ENCODE measurements around the gene FAM240A. TPM values are rescaled to one million over a fixed set of nuclear protein-coding genes. Genes with fewer than 3 reads are reported as not detected.

Gene FAM240A
- total RNA-seq, 2 donors from 2014 or later = not detected

- DNase-seq = peak; percentile 40
- Mint-ChIP-seq H3K4me1 (no peaks in the 10 kb centered on the region), H3K4me3 (no peak overlapping the region), H3K27ac (peak overlapping the region; percentile 14), H3K9me3 (no peaks in the 10 kb centered on the region), H3K36me3 (ENCODE audit: low read depth) (peaks cover 3% of the 10 kb centered on the region), H3K27me3 (ENCODE audit: insufficient read depth) (no peaks in the 10 kb centered on the region)
- WGBS, 2 experiments (ENCODE audit: insufficient coverage in 1 of 2, insufficient read length in 1 of 2) = 84 to 89% methylated on average over 6 to 10 of the region's 10 CpGs
- Histone ChIP-seq H3K27ac (ENCODE audit: low read depth, low read length) (no peak overlapping the region), H3K9ac (ENCODE audit: extremely low read depth, low read length, poor library complexity, severe bottlenecking) (no peak overlapping the region), H3K9me3 (ENCODE audit: control insufficient read depth, low read length) (no peaks in the 10 kb centered on the region), H3K36me3 (ENCODE audit: control insufficient read depth, insufficient read depth, low read length) (no peaks in the 10 kb centered on the region), H3K27me3 (ENCODE audit: control insufficient read depth, insufficient read depth, low read length, poor library complexity, severe bottlenecking) (no peaks in the 10 kb centered on the region), H3K4me1 (ENCODE audit: control insufficient read depth, insufficient read depth, low read length) (no peaks in the 10 kb centered on the region), H3K4me3 (ENCODE audit: low read length) (no peak overlapping the region)
- TF ChIP-seq, protein P1, sequence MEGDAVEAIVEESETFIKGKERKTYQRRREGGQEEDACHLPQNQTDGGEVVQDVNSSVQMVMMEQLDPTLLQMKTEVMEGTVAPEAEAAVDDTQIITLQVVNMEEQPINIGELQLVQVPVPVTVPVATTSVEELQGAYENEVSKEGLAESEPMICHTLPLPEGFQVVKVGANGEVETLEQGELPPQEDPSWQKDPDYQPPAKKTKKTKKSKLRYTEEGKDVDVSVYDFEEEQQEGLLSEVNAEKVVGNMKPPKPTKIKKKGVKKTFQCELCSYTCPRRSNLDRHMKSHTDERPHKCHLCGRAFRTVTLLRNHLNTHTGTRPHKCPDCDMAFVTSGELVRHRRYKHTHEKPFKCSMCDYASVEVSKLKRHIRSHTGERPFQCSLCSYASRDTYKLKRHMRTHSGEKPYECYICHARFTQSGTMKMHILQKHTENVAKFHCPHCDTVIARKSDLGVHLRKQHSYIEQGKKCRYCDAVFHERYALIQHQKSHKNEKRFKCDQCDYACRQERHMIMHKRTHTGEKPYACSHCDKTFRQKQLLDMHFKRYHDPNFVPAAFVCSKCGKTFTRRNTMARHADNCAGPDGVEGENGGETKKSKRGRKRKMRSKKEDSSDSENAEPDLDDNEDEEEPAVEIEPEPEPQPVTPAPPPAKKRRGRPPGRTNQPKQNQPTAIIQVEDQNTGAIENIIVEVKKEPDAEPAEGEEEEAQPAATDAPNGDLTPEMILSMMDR (conservative IDR thresholded peaks at IDR 0.05) = no peak
These were observed 61.1 kb downstream of the FAM240A start for GRCh38 chr3:46673151-46674030.

- 91 to 94% methylated on average over 11 to 12 of the region's 12 CpGs for WGBS, 2 experiments (ENCODE audit: insufficient coverage in 1 of 2, insufficient read length in 1 of 2)
- Mint-ChIP-seq H3K27me3 (ENCODE audit: insufficient read depth) (no peaks in the 10 kb centered on the region), H3K9me3 (no peaks in the 10 kb centered on the region), H3K27ac (no peak overlapping the region), H3K4me1 (no peaks in the 10 kb centered on the region), H3K36me3 (ENCODE audit: low read depth) (peaks cover 3% of the 10 kb centered on the region), H3K4me3 (no peak overlapping the region)
- H3K9ac ChIP-seq (ENCODE audit: extremely low read depth, low read length, poor library complexity, severe bottlenecking) = no peak overlapping the region
- no peaks in the 10 kb centered on the region for H3K36me3 ChIP-seq (ENCODE audit: control insufficient read depth, insufficient read depth, low read length)
- no peak overlapping the region for H3K27ac ChIP-seq (ENCODE audit: low read depth, low read length)
- peak; percentile 64 for DNase-seq
- H3K4me1 ChIP-seq (ENCODE audit: control insufficient read depth, insufficient read depth, low read length) = no peaks in the 10 kb centered on the region
- H3K9me3 ChIP-seq (ENCODE audit: control insufficient read depth, low read length) = no peaks in the 10 kb centered on the region
- no peak overlapping the region for H3K4me3 ChIP-seq (ENCODE audit: low read length)
- TF ChIP-seq, protein P1 (conservative IDR thresholded peaks at IDR 0.05) = peak; percentile 62
- H3K27me3 ChIP-seq (ENCODE audit: control insufficient read depth, insufficient read depth, low read length, poor library complexity, severe bottlenecking) = no peaks in the 10 kb centered on the region
These were observed 61.9 kb downstream of the FAM240A start for GRCh38 chr3:46674031-46674845.

DNA sequence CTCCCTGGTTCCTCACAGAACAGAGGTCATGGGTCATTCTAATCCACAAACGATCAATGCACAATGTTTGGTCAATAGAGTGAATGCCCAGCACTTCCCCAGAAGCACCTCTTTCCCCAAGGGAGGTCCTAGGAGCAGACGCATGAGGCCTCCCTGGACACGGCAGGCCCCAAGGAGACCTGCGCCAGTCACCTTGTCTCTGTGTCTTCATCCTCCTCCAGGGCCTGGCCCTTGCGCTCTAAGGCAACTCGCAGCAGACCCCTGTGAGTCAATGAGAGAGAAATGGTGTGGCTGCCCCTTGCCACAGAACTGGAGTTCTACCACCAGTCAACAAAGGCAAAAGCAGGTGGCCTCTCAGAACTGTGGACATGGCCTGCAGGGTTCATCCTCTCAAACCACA, 63.1 kb downstream of the FAM240A start:
- DNase-seq = peak; percentile 32
- no peak overlapping the region for H3K27ac Mint-ChIP-seq
- H3K36me3 ChIP-seq (ENCODE audit: control insufficient read depth, insufficient read depth, low read length) = no peaks in the 10 kb centered on the region
- H3K4me1 ChIP-seq (ENCODE audit: control insufficient read depth, insufficient read depth, low read length) = no peaks in the 10 kb centered on the region
- no peaks in the 10 kb centered on the region for H3K9me3 Mint-ChIP-seq
- H3K27ac ChIP-seq (ENCODE audit: low read depth, low read length) = no peak overlapping the region
- H3K36me3 Mint-ChIP-seq (ENCODE audit: low read depth) = peaks cover 3% of the 10 kb centered on the region
- H3K27me3 Mint-ChIP-seq (ENCODE audit: insufficient read depth) = no peaks in the 10 kb centered on the region
- no peaks in the 10 kb centered on the region for H3K4me1 Mint-ChIP-seq
- 85 to 90% methylated on average over 6 of the region's 6 CpGs for WGBS, 2 experiments (ENCODE audit: insufficient coverage in 1 of 2, insufficient read length in 1 of 2)
- TF ChIP-seq, protein P1 (conservative IDR thresholded peaks at IDR 0.05) = no peak
- no peak overlapping the region for H3K9ac ChIP-seq (ENCODE audit: extremely low read depth, low read length, poor library complexity, severe bottlenecking)
- H3K4me3 ChIP-seq (ENCODE audit: low read length) = no peak overlapping the region
- H3K4me3 Mint-ChIP-seq = no peak overlapping the region
- no peaks in the 10 kb centered on the region for H3K9me3 ChIP-seq (ENCODE audit: control insufficient read depth, low read length)
- no peaks in the 10 kb centered on the region for H3K27me3 ChIP-seq (ENCODE audit: control insufficient read depth, insufficient read depth, low read length, poor library complexity, severe bottlenecking)

Other genes starting within 250 kb of the FAM240A start
- not detected for gene CCR5, start 241.6 kb upstream of the FAM240A start, total RNA-seq
- not detected for gene CCRL2, start 205.3 kb upstream of the FAM240A start, total RNA-seq
- under 1 TPM; 0.24 to 0.31 TPM for gene LTF, start 147.6 kb upstream of the FAM240A start, total RNA-seq
- gene RTP3, start 114.5 kb upstream of the FAM240A start, total RNA-seq = not detected
- gene LRRC2, start 46.2 kb upstream of the FAM240A start, total RNA-seq = 10 to 100 TPM in 1 of 2 donors, 1 to 10 TPM in 1; 8.9 to 10.2 TPM
- gene ALS2CL, start 81.2 kb downstream of the FAM240A start, total RNA-seq = 10 to 100 TPM in 1 of 2 donors, 1 to 10 TPM in 1; 8.9 to 20.8 TPM
- gene TMIE, start 88.9 kb downstream of the FAM240A start, total RNA-seq = 1 to 10 TPM; 1.0 to 1.1 TPM
- 1 to 10 TPM; 1.2 to 4.4 TPM for gene PRSS50, start 105.3 kb downstream of the FAM240A start, total RNA-seq